WERI-Rb-1 (cell line): ENCODE results near the gene NOP10.

ENCODE experiments used
- DNase-seq: peaks from one replicate; pipeline ENCODE4 v3.0.0-alpha.2; 2020
- H3K27ac ChIP-seq: fragments of 250-450 bp; sonication (Bioruptor Pico); 2 replicates; pipeline ENCODE4 v1.5.1; 2020; ENCODE audit warnings: mild to moderate bottlenecking, moderate library complexity
- H3K27me3 ChIP-seq: fragments of 250-450 bp; sonication (Bioruptor Pico); 2 replicates; pipeline ENCODE4 v1.5.1; 2021; ENCODE audit warnings: mild to moderate bottlenecking, low read depth, moderate library complexity; ENCODE audit not compliant: insufficient read depth, severe bottlenecking
- H3K36me3 ChIP-seq: fragments of 250-450 bp; sonication (Bioruptor Pico); 2 replicates; pipeline ENCODE4 v1.5.1; 2020; ENCODE audit warnings: mild to moderate bottlenecking, moderate library complexity
- H3K4me3 ChIP-seq: 2 replicates; pipeline ENCODE4 v1.5.1; 2011; ENCODE audit warnings: low read depth, mild to moderate bottlenecking, control low read depth, low read length
- H3K9me3 ChIP-seq: fragments of 250-450 bp; sonication (Bioruptor Pico); 2 replicates; pipeline ENCODE4 v1.5.1; 2021; ENCODE audit warnings: mild to moderate bottlenecking, moderate library complexity; ENCODE audit not compliant: severe bottlenecking
- CTCF ChIP-seq: IDR thresholded peaks from 2 replicates; pipeline ENCODE4 v1.5.1; 2011; ENCODE audit warnings: low read depth, mild to moderate bottlenecking, control low read depth, inconsistent platforms, low read length

Gene NOP10

DNA sequence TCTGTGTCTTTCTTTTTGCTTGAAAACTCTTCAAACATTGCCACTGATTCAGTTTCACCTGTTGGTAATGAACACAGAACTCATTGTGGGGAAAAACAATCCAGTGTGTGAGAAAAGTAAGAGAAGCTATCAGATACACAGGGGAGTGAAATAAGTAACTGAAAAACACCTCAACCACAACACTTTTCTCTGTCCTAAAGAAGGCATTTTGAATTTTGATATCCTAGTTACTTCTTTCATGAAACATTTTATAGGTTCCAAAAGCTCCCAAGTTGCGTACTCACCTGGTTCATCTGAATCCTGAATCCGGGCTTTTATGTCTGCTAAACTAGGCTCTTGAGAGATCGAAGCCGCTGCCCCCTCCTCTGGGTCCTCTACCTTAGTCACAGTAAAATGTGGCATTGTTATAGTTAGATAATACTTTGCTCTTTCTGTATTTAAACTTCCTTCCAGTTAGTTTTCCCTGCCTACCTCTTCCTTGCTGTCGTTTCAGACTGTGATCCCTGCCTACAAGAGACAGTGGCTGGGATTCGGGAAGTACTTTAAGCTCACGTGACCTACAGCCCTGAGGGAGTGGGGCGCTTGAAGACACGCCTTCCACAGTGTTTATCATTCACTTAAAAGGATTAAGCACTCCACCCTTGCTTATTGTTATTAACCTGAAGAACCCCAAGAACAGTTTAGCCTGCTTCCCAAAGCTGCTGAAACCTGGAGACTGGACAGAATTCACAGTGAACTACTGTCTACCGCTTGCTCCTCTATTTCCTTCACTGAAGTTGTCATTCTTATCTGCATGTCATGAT is 24.5 kb downstream of the NOP10 start:
- no peak for TF ChIP-seq CTCF
- H3K4me3 ChIP-seq, result peak overlapping the region; percentile 75
- peak; percentile 80 for DNase-seq

DNA sequence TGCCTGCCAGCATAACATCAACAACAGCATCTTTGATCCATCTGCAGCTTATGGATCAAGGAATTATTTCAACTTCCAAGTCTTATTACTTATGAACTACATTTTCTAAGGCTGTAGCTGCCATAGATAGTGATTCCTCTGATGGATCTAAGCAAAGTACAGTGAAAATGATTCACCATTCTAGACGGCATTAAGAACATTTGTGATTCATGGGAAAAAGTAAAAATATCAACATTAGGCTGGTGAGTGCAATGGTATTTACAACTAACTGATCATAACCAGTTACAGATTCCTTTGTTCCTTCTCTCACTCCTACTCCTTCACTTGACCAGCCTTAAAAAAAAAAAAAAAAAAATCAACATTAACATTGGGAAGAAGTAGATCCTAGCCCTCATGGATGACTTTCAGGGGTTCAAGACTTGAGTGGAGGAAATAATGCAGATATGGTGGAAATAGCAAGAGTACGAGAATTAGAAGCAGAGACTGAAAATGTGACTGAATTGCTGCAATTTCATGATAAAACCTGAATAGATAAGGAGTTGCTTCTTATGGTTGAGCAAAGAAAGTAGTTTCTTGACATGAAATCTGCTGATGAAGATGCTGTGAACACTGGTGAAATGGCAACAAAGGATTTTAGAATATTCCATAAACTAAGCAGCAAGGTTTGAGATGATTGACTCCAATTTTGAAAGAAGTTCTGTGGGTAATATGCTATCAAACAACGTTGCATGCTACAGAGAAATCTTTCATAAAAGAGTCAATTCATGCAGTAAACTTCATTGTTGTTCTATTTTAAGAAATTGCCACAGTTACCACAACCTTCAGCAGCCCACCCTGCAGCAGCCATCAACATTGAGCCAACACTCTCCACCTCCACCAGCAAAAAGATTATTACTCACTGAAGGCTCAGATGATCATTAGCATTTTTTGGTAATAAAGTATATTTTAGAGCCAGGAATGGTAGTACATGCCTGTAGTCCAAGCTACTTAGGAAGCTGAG is 28.1 kb downstream of the NOP10 start:
- H3K36me3 ChIP-seq, result no peaks in the 10 kb centered on the region
- DNase-seq, result no peak
- TF ChIP-seq CTCF, result no peak
- no peak overlapping the region for H3K27ac ChIP-seq
- no peaks in the 10 kb centered on the region for H3K27me3 ChIP-seq
- H3K4me3 ChIP-seq, result no peak overlapping the region
- H3K9me3 ChIP-seq, result no peaks in the 10 kb centered on the region

More for the DNA sequence above, 24.5 kb downstream of the NOP10 start:
- H3K27ac ChIP-seq, result peak overlapping the region; percentile 51
- no peaks in the 10 kb centered on the region for H3K36me3 ChIP-seq
- no peaks in the 10 kb centered on the region for H3K9me3 ChIP-seq
- H3K27me3 ChIP-seq, result no peaks in the 10 kb centered on the region

DNA sequence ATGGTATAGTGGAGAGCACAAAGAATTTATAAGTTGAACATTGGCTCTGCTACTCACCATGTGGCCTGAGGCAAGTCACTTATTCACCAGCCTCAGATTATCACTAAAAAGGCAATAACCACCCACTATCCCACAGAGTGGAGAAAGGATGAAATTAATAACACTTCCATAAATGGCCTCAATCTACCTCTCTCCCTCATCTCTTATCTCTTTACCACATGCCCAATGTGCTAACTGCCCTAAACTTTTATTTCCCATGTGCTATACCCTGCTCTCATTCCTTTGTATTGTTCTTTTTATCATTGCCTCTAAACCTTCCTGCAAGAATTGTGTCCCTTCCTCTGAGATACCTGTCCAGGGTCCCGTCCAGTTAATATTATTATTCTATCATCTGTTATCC is 31.4 kb downstream of the NOP10 start:
- no peaks in the 10 kb centered on the region; the same call in 1 of the 2 replicates for H3K36me3 ChIP-seq
- no peak overlapping the region for H3K4me3 ChIP-seq
- no peak overlapping the region for H3K27ac ChIP-seq
- no peaks in the 10 kb centered on the region for H3K27me3 ChIP-seq
- no peaks in the 10 kb centered on the region for H3K9me3 ChIP-seq
- no peak for TF ChIP-seq CTCF
- no peak for DNase-seq

GRCh38 chr15:34304613-34305012 is 38.3 kb downstream of the NOP10 start:
- no peak overlapping the region for H3K27ac ChIP-seq
- no peak overlapping the region for H3K4me3 ChIP-seq
- H3K27me3 ChIP-seq, result no peaks in the 10 kb centered on the region
- no peak for TF ChIP-seq CTCF
- H3K36me3 ChIP-seq, result no peaks in the 10 kb centered on the region; the same call in 1 of the 2 replicates
- DNase-seq, result no peak
- H3K9me3 ChIP-seq, result no peaks in the 10 kb centered on the region

- no peaks in the 10 kb centered on the region for H3K9me3 ChIP-seq
- H3K4me3 ChIP-seq, result no peak overlapping the region
- no peaks in the 10 kb centered on the region for H3K36me3 ChIP-seq
- no peak overlapping the region for H3K27ac ChIP-seq
- no peaks in the 10 kb centered on the region for H3K27me3 ChIP-seq
- no peak for TF ChIP-seq CTCF
- DNase-seq, result no peak
Measured at GRCh38 chr15:34301058-34301457, 41.9 kb downstream of the NOP10 start.
